OCI-LY7 (cell line): Measurements from ENCODE around the gene HLA-F.

Experiments
- CTCF ChIP-seq: fragments of 200-600 bp; sonication (generic); conservative IDR thresholded peaks from 2 replicates; pipeline ENCODE4 v1.5.1; 2014; ENCODE audit warnings: mild to moderate bottlenecking, antibody characterized with exemption, low read length, moderate library complexity, mixed read lengths
- EZH2phosphoT487 ChIP-seq: fragments of 200-600 bp; sonication (generic); IDR thresholded peaks from 2 replicates; pipeline ENCODE4 v1.6.1; 2018; ENCODE audit warnings: low read depth, borderline replicate concordance, mild to moderate bottlenecking, mixed run types, antibody characterized with exemption, low read length, moderate library complexity, mixed read lengths

- TF ChIP-seq CTCF (no peak), EZH2phosphoT487 (no peak)
Observed at GRCh38 chr6:29762051-29762450, 38.8 kb downstream of the HLA-F start.
